Left hindlimb (tissue), 1 donor: Measurements from ENCODE around the gene ZC3H10.
"Not testable (repeated sequence)": the region's sequence is repeated elsewhere in the genome, so short reads cannot be mapped to it uniquely, and the experiment has no call there.

ENCODE experiments used
- DNase-seq: peaks from one replicate; pipeline ENCODE4 v3.0.0-alpha.2; 2018

ZC3H10 gene

DNA sequence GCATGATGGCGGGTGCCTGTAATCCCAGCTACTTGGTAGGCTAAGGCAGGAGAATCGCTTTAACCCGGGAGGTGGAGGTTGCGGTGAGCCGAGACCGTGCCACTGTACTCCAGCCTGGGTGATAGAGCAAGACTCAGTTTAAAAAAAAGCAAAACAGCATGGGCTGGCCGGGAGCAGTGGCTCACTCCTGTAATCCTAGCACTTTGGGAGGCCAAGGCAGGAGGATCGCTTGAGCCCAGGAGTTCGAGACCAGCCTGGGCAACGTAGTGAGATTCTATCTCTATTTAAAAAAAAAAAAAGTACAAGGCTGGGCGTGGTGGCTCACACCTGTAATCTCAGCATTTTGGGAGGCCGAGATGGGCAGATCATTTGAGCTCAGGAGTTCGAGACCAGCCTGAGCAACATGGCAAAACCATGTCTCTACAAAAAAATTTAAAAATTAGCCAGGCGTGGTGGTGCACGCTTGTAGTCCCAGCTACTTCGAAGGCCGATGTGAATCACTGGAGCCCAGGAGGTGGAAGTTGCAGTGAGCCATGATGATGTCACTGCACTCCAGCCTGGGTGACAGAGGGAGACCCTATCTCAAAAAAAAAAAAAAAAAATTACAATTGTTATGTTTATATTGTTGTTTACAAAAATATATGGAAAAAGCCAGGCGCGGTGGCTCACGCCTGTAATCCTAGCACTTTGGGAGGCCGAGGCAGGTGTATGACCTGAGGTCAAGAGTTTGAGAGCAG is 38.6 kb downstream of the ZC3H10 start:
- not testable (repeated sequence) for DNase-seq

DNA sequence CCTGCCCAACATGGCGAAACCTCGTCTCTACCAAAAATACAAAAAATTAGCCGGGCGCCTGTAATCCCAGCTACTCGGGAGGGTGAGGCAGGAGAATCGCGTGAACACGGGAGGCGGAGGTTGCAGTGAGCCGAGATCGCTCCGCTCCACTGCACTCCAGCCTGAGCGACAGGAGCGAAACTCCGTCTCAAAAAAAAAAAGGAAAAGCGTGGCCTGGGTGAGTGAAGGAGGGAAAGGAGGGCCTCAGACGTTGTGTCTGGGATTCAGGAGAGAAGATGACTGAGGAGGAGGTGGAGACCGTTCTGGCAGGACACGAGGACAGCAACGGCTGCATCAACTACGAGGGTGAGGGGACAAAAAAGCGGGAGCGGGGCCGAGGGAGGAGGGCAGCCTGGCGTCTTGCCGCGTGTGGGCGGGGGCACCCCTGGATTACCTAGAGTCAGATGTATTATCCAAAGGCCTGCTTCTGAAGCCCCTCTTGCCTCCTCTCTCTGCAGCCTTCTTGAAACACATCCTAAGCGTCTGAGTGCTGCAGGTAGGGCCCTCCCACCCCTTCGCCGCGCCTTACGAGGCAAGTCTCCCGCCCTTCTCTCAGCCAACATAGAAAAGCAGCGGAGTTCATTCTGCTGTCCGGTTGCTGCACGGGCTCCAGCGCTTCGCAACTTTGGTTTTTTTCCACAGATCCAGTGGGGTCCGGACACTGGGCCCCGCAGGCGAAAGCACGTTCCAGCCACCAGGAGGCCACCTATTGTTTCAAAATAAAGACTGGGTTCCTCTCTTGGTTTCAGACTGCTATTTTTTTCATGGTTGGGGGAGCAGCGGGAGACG is 39.3 kb downstream of the ZC3H10 start:
- peak; percentile 93 for DNase-seq

DNA sequence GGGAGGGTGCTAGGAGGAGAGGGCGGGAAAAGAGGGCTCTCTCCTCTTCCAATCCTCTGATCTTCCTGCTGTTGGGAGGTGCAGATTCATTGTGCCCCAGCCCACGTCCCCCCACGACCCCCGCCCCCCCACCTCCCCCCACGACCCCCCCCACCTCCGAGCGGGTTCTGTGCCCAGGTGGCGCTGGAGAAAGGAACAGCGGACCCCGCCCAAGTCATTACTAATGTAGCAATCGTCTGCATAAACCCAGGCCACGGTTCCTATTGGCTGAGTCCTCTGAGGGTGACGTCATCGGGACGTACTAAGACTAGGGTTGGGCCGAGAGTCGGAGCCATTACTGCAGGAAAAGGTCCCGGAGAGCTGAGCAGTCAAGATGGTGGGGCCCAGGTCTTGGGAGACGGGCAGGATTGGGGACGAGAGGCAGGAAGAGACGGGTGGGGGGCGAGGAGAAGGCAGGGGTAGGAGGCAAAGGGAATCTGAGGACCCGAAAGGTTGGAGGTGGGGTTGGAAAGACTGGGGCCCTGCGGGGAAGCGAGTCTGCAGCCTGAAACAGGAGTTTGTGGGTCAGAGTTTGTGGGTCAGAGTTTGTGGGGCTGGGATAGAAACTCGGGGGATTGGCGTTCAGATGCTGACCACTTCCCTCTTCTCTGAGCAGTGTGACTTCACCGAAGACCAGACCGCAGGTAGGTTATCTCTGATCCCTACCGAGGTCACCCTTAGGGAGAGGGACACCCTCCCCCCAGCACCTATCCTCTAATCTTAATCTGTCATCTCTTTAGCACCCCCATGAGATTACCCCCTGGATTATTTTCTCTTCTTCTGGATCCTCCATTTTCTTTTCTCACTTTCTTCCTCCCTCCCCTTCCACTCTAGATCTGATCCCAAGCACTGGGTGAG is 40.2 kb downstream of the ZC3H10 start, which contains the start of gene MYL6:
Gene MYL6 (plus strand): TSS at position 331 of the 897 bp plus-strand sequence. CDS start 43 bp downstream, at position 374.
- DNase-seq = peak; percentile 97

DNA sequence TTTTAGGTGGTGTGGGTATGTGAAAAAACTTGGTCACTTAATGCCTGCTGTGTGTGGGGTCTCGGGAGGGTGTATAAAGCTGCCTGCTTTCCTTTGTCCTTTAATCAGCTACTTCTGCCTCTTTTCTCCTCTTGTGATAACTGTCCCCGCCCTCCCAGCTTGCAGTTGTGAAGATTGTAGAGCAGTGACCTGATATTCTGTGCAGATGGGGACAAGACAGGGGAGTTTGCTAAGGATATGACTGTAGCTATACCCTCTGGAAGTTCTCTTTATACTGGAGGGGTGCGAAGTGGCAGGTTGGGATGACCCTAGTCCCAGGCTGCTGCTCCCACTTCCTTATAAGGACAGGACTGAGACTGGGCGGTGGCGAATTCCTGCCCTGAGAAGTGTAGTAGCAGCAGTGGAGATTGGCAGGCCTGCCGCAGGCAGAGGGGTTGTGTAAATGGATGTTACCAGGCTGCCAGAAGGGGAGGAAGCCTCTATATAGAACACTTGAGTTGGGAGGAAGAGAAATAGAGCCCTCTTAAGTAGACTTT is 40.9 kb downstream of the ZC3H10 start:
- DNase-seq = peak; percentile 73

DNA sequence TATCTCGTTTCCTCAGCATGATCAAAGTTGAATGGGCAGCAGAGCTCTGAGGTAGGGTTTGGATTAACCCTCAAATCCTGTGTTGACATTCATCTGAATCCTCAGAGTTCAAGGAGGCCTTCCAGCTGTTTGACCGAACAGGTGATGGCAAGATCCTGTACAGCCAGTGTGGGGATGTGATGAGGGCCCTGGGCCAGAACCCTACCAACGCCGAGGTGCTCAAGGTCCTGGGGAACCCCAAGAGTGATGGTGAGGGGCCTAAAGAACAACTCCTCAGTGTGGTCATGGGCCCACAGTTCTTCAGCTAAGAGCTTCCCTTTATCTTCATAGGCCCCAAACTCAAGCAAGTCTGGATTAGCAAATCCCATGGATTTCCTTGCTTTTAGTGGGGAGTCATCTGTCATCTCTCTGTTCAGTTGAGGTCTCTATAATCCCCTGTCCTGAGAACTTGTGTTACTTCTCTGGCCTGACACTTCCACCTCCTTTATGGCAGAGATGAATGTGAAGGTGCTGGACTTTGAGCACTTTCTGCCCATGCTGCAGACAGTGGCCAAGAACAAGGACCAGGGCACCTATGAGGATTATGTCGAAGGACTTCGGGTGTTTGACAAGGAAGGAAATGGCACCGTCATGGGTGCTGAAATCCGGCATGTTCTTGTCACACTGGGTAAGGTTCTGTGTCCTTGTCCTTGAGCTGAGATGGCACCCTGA is 41.6 kb downstream of the ZC3H10 start:
- DNase-seq = no peak

DNA sequence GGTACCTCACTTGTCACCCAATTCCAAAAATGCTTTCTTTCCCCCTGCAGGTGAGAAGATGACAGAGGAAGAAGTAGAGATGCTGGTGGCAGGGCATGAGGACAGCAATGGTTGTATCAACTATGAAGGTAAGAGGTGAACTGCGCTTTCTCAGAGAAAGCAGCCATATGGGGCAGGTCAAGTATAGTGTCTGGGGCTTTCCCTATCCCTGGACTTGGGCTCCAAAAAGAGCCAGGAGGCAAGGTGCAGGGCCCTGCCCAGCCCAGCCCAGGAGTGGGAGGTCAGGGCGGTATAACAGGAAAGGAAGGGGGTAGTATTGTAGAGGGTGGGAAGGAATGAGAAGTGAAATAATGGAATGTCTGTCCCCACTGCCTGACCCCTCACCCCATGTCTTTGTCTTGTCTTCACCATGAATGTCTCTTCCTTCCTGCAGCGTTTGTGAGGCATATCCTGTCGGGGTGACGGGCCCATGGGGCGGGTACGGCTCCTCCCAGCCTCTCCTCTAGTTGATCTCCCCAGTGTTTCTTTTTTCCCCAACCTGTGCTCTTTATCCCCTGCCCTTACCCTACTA is 42.2 kb downstream of the ZC3H10 start:
- no peak for DNase-seq

DNA sequence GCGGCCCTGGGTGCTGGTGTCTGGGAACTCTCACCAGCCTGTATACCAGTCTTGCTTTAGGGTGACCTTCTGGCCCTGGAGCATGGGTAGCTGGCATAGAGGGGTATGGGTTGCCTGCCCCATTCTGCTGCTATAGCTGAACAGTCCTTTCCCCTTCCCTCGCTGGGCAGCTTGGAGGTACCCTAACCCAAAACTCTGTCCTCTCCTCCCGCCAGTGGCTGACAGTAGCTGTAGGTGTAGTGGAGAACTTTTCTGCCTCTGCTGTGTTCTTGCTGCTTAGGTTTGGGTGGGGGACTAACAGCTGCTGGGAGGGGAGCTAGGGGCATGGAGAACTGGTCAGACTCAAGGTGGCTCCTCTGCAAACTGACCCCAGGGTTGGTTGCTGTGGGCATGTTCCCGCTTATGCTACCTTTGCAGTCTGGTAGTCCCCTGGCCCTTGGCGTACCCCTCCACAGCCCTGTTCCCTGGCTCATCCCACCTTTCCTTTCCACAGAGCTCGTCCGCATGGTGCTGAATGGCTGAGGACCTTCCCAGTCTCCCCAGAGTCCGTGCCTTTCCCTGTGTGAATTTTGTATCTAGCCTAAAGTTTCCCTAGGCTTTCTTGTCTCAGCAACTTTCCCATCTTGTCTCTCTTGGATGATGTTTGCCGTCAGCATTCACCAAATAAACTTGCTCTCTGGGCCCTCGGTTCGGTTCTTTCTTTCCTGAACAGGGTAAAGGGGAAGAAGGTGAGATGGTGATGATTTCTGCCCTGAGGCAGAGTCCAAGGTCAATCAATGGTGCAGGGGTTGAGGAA is 43.0 kb downstream of the ZC3H10 start:
- no peak for DNase-seq

DNA sequence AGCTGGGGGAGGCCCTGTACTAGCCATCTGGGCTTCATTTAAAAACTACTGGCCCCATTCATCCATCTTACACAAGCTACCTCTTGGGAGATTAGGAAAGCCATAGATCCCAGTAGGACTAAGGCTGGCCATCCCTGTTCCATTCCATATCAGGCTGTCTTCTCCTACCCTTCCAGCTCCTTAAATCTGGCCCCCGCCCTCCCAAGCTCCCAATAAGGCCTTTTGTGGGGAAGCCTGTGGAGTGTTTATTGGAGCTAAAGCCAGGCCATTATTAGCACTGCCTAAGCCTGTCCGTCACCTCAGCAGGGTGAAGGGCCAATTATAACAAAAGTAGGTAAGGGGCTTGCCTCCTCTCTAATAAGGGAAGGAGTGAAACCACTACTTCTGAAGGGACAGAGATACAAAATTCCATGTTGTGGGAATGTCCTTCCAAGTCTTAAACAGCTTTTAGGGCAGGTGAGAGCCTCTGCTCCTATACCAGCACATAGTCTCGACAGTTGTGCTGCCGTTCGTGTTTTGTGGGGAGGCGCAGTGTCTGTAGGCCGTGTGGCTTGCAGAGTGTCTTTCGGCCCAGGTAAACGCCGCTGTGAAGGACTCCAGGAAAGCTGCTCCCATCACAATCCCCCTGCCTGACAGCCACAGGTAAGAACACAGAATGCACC is 43.8 kb downstream of the ZC3H10 start:
- no peak for DNase-seq

DNA sequence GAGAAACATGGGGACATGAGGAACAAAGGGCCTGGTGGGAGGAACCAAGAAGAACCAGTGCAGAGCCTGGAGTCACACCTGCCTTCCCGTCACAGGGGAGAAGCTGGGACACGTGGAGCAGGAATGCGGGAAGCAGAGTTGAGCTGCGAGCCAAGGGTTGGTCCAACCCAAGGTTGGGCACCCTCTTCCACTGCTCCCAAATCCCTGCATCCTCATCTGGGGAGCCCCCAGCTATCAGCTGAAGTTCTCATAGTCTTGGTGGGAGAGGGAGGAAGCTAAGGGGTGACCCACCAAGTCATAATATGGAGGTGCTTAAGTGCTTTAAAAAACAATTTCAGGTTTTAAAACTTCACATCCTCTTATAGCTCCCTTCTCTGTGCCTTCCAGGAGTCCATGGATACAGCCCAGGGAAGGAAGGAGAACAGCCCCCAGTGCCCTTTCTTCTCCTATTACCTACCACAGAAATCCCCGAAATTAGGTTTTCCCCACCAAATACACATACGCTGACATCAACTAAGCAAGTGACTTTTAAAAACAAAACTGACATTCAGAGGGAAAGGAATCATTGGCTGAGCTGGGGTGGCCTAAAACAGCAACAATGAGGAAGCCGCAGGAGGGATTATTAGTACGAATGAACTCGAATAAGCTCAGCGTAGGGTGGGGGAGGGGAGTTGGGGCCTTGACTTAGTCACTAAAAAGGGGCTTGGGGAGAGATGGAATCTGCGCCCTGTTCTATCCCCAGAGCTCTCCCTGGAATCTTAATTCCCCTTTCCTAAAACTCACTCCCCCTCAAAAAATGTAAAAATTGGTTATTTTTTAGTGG is 44.6 kb downstream of the ZC3H10 start:
- DNase-seq = peak; percentile 21

DNA sequence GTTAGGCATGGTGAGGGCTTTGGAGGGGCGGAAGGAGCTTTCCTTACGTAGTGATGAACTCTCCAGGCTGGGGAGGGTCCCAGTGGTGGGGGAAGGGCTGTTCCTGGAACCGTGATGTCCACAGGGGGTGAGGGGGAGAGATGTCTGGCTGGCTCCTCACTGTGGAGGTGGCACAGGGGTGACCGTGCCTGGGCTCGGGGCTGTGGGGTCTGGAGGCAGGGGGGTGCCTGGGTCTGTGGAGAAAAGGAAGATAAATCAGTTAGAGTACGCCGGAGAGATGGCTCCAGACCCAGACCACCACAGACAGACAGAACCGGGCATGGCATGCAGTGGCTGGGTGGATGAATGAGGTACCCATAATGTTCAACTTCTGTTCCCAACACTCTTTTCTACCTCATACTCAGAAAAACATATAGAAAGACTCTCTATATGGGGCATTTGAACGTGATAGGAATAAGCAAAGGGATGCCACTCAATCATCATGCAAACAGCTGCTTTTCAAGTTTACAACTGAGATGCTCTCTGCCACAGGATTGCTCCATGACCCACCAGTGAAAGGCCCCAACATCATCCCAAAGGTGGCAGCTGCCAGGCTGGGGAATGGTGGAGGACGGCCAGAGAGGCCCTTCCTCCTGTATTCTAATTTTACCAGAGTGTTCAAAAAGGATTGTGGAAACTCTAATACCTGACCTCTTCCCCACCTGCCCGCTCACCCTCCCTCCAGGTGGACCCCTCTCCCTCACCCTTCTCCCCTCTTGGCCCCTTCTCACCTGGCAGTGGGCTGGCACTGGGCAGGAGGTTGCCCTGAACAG is 45.7 kb downstream of the ZC3H10 start:
- DNase-seq = no peak

DNA sequence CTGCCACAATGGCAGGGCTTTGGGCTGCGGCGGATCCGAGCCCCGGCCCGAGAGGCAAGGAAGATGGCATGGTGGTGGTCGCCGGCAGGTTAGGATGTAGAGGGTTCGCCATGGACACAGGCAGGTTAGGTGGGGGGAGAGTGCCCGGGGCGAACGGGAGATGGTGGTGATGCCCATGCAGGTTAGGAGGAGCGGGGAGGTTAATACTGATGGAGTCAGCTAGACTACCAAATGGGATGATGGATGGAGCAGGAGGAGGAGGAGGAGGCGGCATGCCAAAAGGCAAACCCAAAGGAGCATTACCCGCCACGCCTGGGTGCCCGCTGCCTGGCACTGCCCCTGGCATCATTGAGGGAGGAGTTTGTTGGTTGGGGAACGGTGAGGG is 46.3 kb downstream of the ZC3H10 start:
- no peak for DNase-seq

DNA sequence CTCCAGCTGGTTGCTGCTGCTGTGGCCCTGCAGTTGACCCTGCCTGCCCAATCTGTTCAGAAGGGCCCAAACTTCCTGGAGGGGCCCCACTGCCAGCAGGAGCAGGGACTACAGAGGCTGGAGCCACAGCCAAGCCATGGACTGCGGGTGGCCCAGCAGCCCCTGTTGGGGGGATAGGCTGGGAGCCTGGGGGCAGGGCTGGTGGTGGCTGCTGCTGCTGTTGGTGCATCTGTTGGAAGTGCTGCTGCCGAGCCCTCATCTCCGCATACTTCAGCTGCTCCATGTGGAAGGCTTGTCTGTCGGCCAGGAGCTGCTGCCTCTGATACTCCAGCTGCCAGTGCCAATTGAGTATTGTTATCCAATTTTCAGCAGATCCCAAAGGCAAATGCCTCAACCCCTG is 47.3 kb downstream of the ZC3H10 start:
- no peak for DNase-seq

DNA sequence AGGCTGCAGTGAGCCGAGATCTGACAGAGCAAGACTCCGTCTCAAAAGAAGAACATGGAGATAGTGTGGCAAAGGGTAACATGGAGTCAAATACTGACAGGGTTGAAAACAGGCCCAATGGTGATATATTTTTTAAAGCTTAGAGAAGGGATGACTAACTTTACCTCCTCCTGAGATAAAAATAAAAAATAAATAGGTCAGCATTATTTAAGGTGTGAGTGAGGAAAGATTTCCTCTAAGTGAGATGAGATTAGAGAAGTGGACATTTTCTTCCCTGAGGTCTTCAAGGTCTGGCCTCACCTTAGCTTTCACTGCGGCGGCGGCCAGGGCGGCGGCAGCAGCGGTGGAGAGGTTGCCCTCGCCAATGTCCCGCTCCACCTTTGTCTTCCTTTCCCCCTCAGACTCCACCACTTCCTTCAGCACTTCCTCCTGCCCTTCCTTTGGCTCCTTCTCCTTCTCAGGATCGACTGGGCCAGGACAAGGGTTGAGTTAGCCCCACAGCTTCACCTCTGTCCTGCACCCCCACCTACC is 51.2 kb downstream of the ZC3H10 start:
- no peak for DNase-seq

DNA sequence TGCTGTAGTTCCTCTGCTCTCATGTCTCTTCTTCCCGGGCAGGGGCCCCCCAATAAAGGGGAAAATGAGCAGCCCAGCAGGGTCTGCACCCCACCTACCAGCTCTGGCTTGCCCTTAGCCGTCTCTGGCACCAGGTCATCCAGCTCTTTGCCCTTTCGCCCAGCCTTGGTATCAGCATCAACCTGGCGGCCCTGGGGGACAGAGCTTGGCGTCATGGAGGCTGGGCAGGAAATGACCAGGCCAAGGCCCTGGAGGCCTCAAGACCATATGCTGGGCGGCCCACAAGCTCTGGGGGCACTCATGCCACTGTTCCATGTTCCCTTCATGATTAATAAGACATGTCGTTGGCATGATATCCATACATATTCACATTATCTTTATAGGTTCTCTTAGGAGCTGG is 54.8 kb downstream of the ZC3H10 start:
- no peak for DNase-seq
